Skeletal muscle satellite cell (primary cell): ENCODE data around the gene B3GLCT.

Experiments used
- H3K27me3 ChIP-seq: 2 replicates; pipeline ENCODE4 v1.7.0; 2013; ENCODE audit warnings: low read length; ENCODE audit not compliant: control insufficient read depth, insufficient read depth
- H3K36me3 ChIP-seq: 2 replicates; pipeline ENCODE4 v1.7.0; 2013; ENCODE audit warnings: mild to moderate bottlenecking, control low read depth, low read length; ENCODE audit not compliant: insufficient read depth
- H3K4me1 ChIP-seq: 2 replicates; pipeline ENCODE4 v1.7.0; 2013; ENCODE audit warnings: low read length; ENCODE audit not compliant: control insufficient read depth, insufficient read depth
- H3K4me2 ChIP-seq: 2 replicates; pipeline ENCODE4 v1.7.0; 2013; ENCODE audit warnings: mild to moderate bottlenecking, low read length
- H3K4me3 ChIP-seq: 2 replicates; pipeline ENCODE4 v1.7.0; 2013; ENCODE audit warnings: low read length
- H3K9ac ChIP-seq: 2 replicates; pipeline ENCODE4 v1.7.0; 2013; ENCODE audit warnings: mild to moderate bottlenecking, low read depth, low read length, moderate library complexity
- H3K9me3 ChIP-seq: replicated peaks from 2 replicates; pipeline ENCODE4 v1.7.0; 2013; ENCODE audit warnings: mild to moderate bottlenecking, control low read depth, low read length

The B3GLCT gene

DNA sequence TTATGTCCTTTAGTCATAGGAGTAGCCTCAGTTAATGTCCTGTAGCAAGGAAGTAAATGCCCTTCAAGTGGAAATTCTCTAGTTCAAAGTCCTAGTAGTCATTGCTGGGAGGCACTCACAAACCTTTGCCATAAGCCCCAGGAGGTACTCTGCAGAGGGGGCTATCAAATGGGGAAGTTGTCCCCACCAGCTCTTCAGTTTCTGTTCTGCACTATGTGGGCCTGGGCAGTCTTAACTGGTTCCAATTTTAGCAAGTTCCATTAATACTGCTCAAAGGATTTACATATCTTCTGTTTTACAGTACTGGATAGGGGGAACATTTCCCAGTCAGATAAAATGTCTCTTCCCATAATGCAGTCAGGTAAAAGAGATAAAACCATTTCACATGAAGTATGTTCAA, 101.3 kb downstream of the B3GLCT start:
- Histone ChIP-seq H3K36me3 (no peaks in the 10 kb centered on the region), H3K4me2 (no peak overlapping the region)

DNA sequence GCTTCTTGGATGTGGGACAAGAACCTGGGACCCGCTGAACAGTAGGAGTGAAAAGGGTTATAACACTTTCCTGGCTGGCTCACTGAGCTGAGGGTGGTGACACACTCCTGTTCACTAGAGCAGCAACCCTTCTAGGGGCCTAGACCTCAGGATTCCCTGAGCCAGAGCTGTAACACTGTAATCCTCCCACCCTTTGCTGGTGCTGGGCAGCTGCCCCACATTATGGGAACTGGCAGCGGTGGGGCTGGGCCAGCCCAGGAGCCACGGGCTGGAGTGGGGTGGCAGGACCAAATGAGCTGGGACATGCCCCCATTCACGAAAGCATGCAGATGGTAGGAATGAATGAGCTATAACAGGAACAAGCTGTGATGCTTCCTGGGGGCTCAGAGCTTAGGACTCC, 110.6 kb downstream of the B3GLCT start:
- no peak overlapping the region for H3K4me3 ChIP-seq
- no peaks in the 10 kb centered on the region for H3K4me1 ChIP-seq
- peaks cover 6% of the 10 kb centered on the region for H3K9me3 ChIP-seq
- no peak overlapping the region for H3K9ac ChIP-seq
- H3K4me2 ChIP-seq: no peak overlapping the region
- H3K36me3 ChIP-seq: no peaks in the 10 kb centered on the region
- H3K27me3 ChIP-seq: no peaks in the 10 kb centered on the region

More for the DNA sequence above, 101.3 kb downstream of the B3GLCT start:
- Histone ChIP-seq H3K27me3 (no peaks in the 10 kb centered on the region), H3K4me1 (no peaks in the 10 kb centered on the region), H3K9me3 (no peaks in the 10 kb centered on the region), H3K4me3 (no peak overlapping the region), H3K9ac (no peak overlapping the region)

DNA sequence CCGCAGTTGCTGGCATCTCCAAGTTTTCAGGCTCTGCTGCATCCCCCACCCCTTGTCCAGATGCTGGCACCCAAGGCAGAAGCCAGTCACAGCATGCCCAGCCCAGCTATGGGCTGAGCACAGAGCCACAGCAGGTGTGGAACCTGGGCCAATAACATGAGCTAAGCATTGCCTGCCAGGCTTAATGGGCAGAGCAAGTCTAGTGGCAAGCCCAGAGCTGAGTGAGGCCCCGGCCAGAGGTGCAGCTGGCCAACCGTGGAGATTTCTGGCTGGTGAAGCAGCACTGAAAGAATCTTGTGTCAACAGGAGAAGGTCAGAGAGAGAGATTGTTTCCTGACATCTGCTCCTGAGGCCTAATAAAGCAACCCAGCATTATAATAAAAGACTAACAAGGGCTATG, 111.0 kb downstream of the B3GLCT start:
- peaks cover 6% of the 10 kb centered on the region for H3K9me3 ChIP-seq
- H3K4me3 ChIP-seq: no peak overlapping the region
- no peak overlapping the region for H3K4me2 ChIP-seq
- H3K4me1 ChIP-seq: no peaks in the 10 kb centered on the region
- H3K9ac ChIP-seq: no peak overlapping the region
- H3K27me3 ChIP-seq: no peaks in the 10 kb centered on the region
- no peaks in the 10 kb centered on the region for H3K36me3 ChIP-seq

- no peaks in the 10 kb centered on the region for H3K4me1 ChIP-seq
- no peak overlapping the region for H3K9ac ChIP-seq
- H3K9me3 ChIP-seq: peaks cover 6% of the 10 kb centered on the region
- no peaks in the 10 kb centered on the region for H3K27me3 ChIP-seq
- H3K4me3 ChIP-seq: no peak overlapping the region
- no peaks in the 10 kb centered on the region for H3K36me3 ChIP-seq
- H3K4me2 ChIP-seq: no peak overlapping the region
These were observed 112.1 kb downstream of the B3GLCT start for GRCh38 chr13:31311921-31312320.

GRCh38 chr13:31314961-31315360, 115.2 kb downstream of the B3GLCT start:
- Histone ChIP-seq H3K27me3 (no peaks in the 10 kb centered on the region), H3K4me1 (no peaks in the 10 kb centered on the region), H3K9me3 (peaks cover 6% of the 10 kb centered on the region), H3K36me3 (no peaks in the 10 kb centered on the region), H3K9ac (no peak overlapping the region), H3K4me2 (no peak overlapping the region), H3K4me3 (no peak overlapping the region)

- Histone ChIP-seq H3K9ac (no peak overlapping the region), H3K9me3 (no peaks in the 10 kb centered on the region), H3K27me3 (no peaks in the 10 kb centered on the region), H3K36me3 (no peaks in the 10 kb centered on the region), H3K4me1 (no peaks in the 10 kb centered on the region), H3K4me3 (no peak overlapping the region), H3K4me2 (no peak overlapping the region)
These were observed 121.2 kb downstream of the B3GLCT start for GRCh38 chr13:31320946-31321345.

DNA sequence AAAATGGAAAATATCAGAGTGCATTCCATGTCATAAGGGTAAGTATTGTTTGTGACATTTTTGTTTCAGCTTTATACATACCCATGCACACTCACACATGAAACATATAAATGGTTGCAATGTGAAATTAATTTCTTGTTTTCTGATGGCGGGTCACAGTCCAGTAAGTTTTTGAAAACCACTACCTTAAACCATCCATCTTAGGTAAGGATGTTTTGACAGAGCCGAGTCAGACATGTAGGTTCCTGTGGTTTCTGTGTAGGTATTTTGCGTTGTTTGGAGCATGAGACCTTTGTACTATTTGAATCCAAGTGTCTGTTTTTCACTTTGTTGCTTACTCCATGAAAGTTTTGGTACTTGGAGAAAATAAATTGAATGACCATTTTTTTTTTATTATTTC, 121.7 kb downstream of the B3GLCT start:
- H3K4me2 ChIP-seq: no peak overlapping the region
- H3K4me1 ChIP-seq: no peaks in the 10 kb centered on the region
- no peaks in the 10 kb centered on the region for H3K36me3 ChIP-seq
- H3K9me3 ChIP-seq: no peaks in the 10 kb centered on the region
- no peak overlapping the region for H3K9ac ChIP-seq
- no peaks in the 10 kb centered on the region for H3K27me3 ChIP-seq
- H3K4me3 ChIP-seq: no peak overlapping the region

- Histone ChIP-seq H3K27me3 (no peaks in the 10 kb centered on the region), H3K9ac (no peak overlapping the region), H3K4me2 (no peak overlapping the region), H3K4me3 (no peak overlapping the region), H3K9me3 (no peaks in the 10 kb centered on the region), H3K36me3 (no peaks in the 10 kb centered on the region), H3K4me1 (no peaks in the 10 kb centered on the region)
These were observed 122.3 kb downstream of the B3GLCT start for GRCh38 chr13:31322026-31322425.

DNA sequence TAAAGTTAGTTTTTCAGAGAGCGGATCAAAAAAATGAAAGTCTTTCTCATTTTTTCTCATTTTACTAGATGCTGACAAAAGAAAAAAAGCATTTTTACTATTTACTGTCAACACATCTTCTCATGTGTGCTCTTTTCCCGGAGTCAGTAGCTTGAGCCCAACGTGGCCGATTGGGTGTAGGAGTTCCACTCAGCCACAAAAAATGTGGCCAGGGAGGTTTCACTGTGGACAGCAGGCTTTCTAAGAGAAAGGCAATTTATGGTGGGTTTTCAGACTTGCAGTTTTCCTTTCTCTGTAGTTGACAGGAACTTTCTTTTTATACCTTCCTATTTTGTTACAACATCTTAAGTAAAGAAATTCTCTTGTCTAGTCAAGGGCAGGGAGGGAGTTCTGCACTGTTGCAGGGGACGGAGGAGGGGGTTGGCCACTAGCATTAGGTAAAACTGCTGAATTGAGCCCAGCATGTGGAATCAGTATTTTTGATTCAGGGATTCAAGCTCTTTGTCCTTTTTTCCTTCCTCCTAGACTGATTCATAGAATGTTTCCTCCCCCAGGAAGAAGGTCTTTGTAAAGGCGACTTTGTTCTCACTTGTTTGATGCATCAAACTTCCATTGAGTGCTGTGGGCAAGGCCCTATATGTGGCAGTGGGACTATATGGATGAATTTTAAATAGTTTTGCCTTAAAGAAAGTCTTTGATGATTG, 123.1 kb downstream of the B3GLCT start:
- H3K4me3 ChIP-seq: no peak overlapping the region

DNA sequence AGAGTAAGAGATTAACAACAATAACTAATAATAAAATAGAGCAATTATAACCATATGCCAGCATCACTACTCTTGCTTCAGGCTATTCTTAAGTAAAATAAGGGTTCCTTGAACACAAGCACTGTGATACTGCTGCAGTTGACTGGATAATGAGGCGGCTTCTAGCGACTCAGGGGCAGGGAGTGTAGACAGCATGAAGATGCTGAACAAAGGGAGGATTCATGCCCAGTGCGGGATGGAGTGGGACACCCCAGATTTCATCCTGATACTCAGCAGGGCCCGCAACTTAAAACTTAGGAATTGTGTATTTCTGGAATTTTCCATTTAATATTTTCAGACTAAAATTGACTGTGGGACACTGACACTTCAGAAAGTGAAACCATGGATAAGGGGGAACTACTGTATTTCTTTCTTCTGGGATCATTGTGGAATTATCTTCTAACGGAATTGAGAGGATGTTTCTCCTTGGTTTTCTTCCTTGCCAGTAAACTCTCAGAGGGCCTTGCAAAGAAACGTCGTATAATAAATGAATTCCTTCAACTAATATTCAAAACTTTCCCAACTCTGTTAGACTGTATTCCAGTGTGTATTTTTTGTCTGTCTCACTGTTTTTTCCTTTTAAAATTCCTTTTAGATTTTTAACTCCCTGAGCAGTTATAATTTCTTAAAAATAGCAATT, 127.5 kb downstream of the B3GLCT start:
- no peak overlapping the region for H3K9ac ChIP-seq
- no peak overlapping the region for H3K4me2 ChIP-seq
- no peaks in the 10 kb centered on the region for H3K4me1 ChIP-seq

More for the DNA sequence above, 123.1 kb downstream of the B3GLCT start:
- H3K9me3 ChIP-seq: no peaks in the 10 kb centered on the region
- H3K36me3 ChIP-seq: no peaks in the 10 kb centered on the region
- H3K27me3 ChIP-seq: no peaks in the 10 kb centered on the region
- no peak overlapping the region for H3K4me2 ChIP-seq
- H3K4me1 ChIP-seq: no peaks in the 10 kb centered on the region
- no peak overlapping the region for H3K9ac ChIP-seq

GRCh38 chr13:31328549-31329235, 128.9 kb downstream of the B3GLCT start:
- no peaks in the 10 kb centered on the region for H3K36me3 ChIP-seq
- no peak overlapping the region for H3K4me3 ChIP-seq
- no peaks in the 10 kb centered on the region for H3K9me3 ChIP-seq
- no peaks in the 10 kb centered on the region for H3K4me1 ChIP-seq
- H3K9ac ChIP-seq: no peak overlapping the region
- no peak overlapping the region for H3K4me2 ChIP-seq
- H3K27me3 ChIP-seq: no peaks in the 10 kb centered on the region

More for the DNA sequence above, 127.5 kb downstream of the B3GLCT start:
- no peaks in the 10 kb centered on the region for H3K36me3 ChIP-seq
- no peaks in the 10 kb centered on the region for H3K9me3 ChIP-seq
- H3K27me3 ChIP-seq: no peaks in the 10 kb centered on the region
- H3K4me3 ChIP-seq: no peak overlapping the region
